Left renal cortex interstitium (tissue), 4 donors: ENCODE measurements around the gene NRXN3. TPM values are rescaled to one million over a fixed set of nuclear protein-coding genes. Genes with fewer than 3 reads are reported as not detected.
"Not testable (repeated sequence)": the region's sequence is repeated elsewhere in the genome, so short reads cannot be mapped to it uniquely, and the experiment has no call there.

ENCODE experiments used
- DNase-seq, 4 donors: peaks; one replicate each; pipeline ENCODE4 v3.0.0-alpha.2; 2013; ENCODE audit warnings: low read depth in 4 of 4, low spot score in 2 of 4, missing footprints in 1 of 4
- polyA plus RNA-seq, 4 donors: library from polyadenylated mRNA; unstranded; fragments of 120-200 nt; gene quantifications; one replicate each; pipeline ENCODE4 v1.2.1, GENCODE V29; 2013; ENCODE audit not compliant: insufficient read length in 4 of 4

NRXN3 gene
- polyA plus RNA-seq, 4 donors, result 5.4 to 8.4 (median 6.3) TPM

DNA sequence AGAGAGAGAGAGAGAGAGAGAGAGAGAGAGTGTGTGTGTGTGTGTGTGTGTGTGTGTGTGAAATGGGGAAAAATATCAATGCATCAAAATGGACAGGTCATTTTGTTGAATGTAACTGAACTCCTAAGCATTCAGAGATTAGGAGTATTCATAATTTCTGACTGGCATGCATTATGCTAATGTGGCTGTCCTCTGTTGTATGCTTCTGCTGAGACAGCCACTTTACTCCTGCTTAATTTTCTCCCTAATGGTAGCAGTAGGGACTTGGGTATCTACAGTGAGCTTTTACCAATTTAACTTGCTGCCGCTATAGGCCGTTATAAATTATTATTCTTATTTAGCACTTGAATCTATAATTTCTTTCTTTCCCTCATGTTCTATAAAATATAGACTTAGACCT is 924.8 kb downstream of the NRXN3 start:
- DNase-seq, result no peak

GRCh38 chr14:79096811-79097210 is 926.6 kb downstream of the NRXN3 start:
- no peak for DNase-seq

DNA sequence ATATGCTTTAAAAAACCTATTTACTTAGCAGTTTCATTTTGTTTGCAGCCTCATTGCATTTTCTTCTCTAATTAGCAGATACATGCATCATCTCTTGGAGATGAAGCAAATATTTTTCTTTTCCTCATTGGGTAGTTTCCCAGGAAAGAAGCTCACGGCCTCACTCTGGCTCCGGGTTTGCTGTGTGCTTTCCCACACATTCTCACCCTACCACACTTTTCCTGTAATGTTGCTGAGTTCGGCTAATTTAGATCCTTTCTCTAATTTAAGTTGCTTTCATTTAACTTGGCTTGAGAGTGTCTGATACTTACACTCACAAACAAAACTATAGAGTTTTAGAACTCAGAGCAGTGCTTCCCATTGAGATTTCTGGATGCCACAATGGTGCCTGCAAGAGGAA is 928.2 kb downstream of the NRXN3 start:
- DNase-seq, result no peak

GRCh38 chr14:79100578-79100977 is 930.4 kb downstream of the NRXN3 start:
- DNase-seq, result no peak

DNA sequence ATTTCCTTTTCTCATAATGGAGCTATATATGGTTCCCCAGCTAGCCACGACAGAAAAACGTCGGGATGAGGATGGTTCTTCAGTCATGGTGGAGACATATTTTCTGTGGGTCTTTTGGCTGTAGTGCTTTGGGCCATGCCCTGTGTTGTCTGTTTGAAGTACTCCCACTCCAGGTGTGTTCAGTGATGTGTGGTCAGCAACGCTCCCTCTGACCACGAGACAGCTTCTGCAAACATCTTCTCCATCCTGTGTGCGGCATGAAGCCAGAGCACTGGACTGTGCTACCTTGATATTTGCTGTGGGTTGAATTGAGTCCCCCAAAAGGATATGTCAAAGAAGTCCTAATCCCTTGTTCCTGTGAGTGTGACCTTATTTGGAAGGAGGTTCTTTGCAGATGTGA is 931.2 kb downstream of the NRXN3 start:
- DNase-seq, result no peak

DNA sequence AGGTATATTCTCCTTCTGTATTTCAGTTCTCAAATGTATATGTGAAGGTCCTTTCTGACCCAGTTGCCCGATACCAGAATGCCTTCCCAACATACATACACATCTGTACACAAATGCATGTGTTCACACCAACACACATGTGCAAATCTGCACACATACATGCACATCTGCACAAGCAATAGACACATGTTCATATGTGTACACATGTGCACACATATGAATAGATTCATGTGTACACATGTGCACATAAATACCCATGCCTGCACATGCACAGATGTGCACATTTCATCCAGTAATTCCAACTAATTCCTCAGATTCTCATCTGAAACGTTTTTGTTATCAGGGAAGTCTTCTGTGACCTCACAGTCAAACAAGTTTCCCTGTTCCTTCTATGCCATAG is 933.6 kb downstream of the NRXN3 start:
- no peak for DNase-seq

DNA sequence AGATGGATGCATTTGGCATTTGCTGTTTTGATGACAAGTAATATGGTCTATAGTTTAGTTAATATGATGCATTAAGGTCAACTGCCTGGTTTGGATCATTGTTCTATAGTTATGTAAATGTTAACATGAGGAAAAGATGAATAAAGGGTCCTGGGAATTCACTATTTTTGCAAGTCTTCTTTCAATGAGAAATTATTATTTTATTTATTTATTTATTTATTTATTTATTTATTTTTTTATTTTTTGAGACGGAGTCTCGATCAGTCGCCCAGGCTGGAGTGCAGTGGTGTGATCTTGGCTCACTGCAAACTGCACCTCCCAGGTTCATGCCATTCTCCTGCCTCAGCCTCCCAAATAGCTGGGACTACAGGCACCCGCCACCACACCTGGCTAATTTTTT is 940.4 kb downstream of the NRXN3 start:
- not testable (repeated sequence) for DNase-seq

DNA sequence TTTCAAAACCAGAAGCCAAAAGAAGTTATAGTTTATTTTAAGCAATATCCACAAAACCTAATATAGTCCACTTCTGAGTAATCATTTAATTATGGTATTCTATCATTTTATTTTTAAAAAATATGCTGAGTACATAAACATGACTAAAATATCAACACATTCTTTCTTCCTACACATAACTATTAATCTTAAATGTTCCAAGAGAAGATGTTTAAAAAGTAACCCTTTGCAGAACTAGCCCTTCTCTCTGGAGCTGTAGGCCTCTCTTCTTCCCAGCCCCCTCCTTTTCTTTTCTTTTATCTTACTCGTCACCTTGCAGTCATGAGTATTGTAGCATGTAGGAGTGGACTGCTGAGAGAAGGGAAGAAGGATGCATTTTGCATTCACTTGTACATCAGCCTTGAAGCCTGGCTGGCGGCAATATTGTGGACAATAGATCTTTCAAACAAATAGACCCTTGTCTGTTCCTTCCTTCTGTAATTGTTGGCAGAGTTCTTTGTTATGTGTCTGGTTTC is 941.9 kb downstream of the NRXN3 start:
- DNase-seq, result no peak

GRCh38 chr14:79117561-79117960 is 947.4 kb downstream of the NRXN3 start:
- DNase-seq, result no peak

DNA sequence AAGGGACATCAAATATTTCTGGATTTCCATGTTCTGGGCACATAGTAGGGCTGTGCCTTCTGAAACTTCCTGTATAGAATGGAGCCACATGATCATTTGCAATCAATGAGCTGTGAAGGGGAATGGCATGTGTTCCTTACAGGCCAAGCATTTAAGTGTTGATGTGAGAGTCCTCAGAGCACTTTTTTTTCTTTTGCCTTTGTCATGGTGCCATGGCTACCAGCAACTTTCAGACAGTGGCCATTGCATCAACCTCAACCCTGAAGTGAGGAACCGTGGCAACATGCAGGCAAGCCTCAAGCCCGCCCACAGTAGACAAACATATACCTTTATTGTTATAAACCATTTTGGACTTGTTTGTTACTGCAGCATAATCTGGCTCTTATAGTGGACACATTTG is 948.1 kb downstream of the NRXN3 start:
- no peak for DNase-seq

DNA sequence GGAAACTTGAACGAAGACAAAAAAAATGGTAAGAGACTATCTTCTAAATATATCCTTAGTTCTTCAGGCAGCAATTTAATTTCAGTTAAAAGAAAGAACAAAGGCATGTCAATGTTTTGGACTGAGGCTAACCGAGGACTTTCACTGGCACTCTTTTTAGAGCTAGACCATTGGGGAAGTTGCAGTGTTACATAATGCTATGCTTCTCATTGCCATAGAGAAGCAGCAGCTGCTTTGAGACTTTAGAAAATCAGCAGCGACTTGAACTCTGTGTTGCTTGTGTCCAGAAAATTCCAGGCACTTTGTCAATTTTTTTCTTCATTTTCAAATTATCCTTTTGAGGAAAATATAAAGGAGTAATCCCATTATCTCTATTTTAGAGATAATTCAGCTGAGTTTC is 964.2 kb downstream of the NRXN3 start:
- DNase-seq, result no peak

DNA sequence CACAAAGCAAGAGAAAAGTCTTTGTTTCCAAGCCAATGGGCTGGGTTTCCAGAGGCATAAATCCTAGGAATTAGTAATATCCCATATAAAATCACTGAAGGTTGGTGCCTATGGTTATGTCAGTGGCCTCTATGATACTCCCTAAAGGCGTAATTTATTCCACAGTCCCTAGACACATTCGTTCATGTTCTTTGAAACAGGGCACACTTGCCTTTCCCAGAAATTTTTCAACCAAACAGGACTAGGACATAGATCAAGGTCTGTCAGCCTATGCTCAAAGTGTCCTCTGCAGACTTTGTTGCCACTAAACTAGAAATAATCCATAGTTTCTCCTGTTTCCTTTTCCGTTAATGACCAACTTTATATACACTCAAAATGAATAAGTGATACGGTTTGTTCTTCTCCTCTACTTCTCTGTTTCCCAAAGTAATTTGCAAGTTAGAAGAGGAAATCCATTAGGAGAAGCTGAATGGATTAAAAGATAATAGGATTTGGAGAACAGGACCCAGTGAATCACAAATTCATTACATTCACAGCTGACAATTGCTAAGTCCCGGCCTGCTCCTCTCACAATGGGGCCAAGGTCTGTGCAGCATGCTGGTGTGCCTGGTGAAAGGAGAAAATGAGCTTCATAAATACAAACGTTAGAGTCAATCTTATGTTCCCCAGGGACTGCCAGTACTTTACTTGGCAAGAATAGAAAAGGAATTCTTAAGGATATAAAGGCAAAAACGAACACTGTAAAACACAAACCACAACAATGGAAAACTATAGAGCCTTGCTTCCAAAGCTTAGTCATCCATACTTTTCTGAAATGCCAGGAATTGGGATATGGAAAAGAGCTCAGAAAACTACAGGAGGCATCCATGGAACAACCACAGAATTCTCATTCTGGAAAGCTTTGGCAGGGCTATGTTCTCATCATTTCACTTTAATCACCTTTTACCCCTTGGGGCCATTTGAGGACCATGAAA is 966.2 kb downstream of the NRXN3 start:
- DNase-seq, result no peak

DNA sequence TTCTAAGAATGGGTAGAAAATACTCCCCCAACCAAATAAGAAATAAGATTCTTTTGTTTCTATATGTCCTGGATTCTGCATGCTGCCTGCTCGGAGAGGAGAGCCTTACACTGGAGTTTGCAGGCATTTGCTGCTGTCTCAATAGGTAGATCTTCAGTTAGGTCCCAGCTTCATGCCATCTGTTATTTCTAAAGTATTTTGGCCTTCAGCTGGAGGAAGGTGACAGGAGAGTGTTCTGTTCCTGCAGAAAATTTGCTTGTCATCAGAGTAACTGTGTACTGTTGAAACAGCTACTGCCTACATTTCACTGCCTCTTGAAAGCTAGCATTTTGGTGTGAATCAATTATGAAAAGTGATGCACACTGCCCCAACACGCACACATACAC is 966.9 kb downstream of the NRXN3 start:
- DNase-seq, result no peak

DNA sequence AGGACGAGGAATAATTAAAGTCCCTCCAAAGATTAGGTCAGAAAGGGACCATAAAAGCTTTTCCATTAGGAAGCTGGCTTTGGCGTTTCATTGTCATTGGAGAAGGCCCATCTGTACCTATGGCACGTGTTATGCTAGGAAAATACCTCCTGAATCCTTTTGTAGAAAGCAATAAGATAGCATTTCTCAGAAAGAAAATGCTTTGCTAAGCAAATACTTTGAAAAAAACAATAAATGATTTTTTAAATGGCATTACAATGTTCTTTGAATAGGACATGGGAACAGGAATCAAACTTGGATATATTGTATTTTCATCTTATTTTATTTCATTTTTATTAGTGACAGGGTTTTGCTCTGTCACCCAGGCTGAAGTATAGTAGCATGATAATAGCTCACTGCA is 967.7 kb downstream of the NRXN3 start:
- DNase-seq, result no peak

DNA sequence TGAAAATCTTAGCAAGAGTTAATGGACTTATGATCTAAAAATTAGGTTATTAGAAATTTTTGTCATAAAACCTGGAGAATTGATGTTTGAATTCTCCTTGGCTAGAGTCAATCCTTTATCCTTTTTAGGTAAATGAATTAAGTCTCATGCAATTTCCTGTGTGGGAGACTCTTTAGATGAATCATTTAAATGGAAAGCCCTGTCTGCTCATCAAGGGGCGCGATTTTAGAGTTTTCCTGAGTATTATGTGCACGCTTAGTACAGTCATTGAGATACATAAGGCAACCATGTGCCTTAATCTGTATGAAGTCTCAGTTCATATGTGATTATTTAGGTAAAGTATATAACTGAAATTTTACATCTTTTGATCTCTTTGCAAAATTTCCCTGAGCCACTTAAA is 974.7 kb downstream of the NRXN3 start:
- no peak for DNase-seq

DNA sequence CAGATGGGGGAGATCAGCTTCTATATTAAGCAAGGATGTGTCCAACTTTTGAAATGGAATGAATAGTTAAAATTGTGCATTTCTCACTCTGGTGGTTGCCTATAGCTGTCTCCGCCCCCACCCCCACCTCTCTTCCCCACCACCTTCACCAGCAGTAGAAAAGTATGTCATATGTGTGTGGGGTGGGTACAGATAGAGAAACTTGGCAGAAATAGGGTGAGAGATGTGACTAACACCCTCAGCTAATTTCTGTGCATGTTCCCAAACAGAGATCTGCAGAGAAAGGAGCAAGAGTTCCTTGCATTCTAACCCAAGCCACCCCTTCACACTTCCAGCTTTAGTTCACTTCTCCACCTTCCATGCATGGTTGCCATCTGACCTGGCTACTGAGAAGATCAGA is 980.1 kb downstream of the NRXN3 start:
- no peak for DNase-seq

DNA sequence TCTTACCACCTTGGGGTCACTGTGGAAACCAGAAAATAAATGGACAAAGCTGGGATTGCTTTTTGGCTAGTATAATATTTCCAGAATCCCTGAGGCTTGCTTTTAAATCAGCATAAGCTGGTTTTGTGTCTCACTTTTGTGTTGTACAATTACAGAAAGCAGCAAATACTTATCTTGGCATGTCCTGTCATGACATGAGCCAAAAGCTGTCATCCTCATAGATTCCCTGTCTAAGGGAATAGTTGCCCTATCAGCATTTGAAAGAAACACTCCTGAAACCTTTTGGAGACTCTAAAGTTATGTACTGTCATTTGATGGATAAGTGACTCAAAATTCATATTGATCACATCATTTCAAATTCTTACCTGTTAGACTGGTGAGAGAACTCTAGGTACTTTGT is 987.2 kb downstream of the NRXN3 start:
- no peak for DNase-seq

DNA sequence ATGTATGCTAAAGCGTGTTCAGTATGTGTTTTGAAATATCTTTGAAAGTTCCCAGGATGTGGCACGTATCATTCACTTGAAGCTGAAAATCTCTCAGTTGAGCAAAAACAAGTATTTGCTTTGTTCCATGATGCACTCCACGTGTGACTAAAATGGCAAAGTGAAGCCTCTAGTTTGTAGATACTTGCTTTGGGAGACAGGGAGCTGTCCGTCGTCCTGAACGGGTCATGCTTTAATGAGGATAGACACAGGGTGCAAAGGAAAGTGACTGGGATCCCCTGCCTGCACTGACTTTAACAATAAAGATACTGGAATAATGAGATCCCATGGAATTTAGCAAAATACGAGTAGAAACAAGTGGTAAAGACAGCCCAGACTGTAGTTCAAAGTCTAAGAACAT is 991.4 kb downstream of the NRXN3 start:
- DNase-seq, result peak; percentile 19 to 56 (median 36)

- DNase-seq, result no peak
Observed at GRCh38 chr14:79162833-79163232, 992.7 kb downstream of the NRXN3 start.

- no peak for DNase-seq
Observed at GRCh38 chr14:79165471-79166090, 995.4 kb downstream of the NRXN3 start.

DNA sequence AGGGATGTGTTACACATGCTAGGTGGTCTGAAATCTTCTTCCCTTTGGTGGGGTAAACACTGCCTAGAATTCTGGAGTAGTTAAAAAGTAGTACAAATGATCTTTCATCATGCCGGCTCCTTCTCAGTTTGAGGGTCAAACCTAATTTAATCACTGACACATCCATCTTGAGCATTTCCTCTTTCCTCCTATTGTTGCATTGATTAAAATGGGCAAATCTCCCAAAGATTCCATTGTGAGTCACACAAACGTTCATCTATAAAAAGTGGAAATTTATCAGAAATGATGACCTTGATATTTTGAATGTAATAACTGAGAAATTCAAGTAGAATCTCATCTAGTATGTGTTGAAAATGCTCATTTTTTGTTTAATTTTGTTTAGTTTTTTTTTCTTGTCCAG is 996.0 kb downstream of the NRXN3 start:
- no peak for DNase-seq

- DNase-seq, result no peak
Observed at GRCh38 chr14:79167957-79168356, 997.8 kb downstream of the NRXN3 start.
